Gastroesophageal sphincter (tissue), 3 donors: Measurements from ENCODE around the gene TBCD.

Experiments used
- EP300 ChIP-seq: sonication (generic); formaldehyde crosslinking; IDR thresholded peaks from one replicate; pipeline ENCODE4 v1.6.1; 2017; ENCODE audit warnings: antibody characterized with exemption, mild to moderate bottlenecking
- POLR2A ChIP-seq, 2 donors: fragments of 450-650 bp; IDR thresholded peaks; one replicate each; pipeline ENCODE4 v1.6.1; 2017; ENCODE audit warnings: antibody characterized with exemption in 2 of 2, mild to moderate bottlenecking in 2 of 2, moderate library complexity in 1 of 2
- POLR2AphosphoS5 ChIP-seq: sonication (generic); formaldehyde crosslinking; IDR thresholded peaks from one replicate; pipeline ENCODE4 v1.6.1; 2017; ENCODE audit warnings: antibody characterized with exemption
- TF ChIP-seq, protein P1 (sequence below), 4 experiments: fragments of 200-600 bp in 2 of 4; fragments of 450-650 bp in 2 of 4; sonication (generic) in 1 of 4; IDR thresholded peaks; one replicate each; pipeline ENCODE4 v1.5.1; 2017 to 2019; ENCODE audit warnings: antibody characterized with exemption in 4 of 4, mild to moderate bottlenecking in 2 of 4, moderate library complexity in 2 of 4

DNA sequence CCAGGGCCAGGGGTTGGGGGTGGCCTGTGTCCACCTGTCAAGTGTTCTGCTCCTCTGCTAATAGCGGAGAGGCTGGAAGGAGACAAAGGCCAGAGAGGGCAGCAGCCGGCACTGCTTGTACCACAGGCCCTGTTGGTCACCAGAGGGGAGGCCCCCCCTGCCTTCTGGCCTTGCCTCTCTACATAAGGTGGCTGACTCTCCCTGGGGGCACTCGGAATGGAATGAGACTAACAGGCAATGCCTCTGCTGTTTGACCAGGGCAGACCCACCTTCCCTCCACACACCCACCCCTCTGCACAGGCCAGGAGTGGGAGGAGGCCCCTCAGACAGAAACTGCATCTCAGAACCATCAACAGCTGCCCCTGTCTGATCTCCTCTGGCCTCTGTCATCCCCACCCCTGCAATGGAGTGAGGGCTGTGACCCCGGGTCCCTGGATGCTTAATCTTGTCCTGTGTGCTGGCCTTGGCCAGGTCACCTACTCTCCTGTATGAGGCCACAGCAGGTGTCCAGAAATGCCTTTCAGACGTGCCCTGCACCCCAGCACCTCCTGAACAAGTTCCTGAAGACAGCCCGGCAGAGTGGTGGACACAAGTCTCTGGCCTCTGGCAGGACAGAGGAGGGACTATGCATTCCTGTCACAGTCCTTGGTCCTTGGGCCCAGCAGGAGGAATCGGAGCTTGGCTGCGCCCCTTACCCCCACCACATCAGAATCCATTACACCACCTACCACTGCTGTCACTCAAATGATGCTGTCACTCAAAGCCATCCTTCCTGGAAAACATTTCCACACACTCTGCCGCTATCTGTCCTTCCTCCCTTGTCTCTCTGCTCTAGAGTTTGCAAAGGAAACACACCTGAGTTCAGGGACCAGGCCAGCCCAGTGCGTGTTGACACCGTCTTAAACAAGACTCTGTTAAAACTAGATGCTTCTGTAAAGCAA lies 195.5 kb downstream of the TBCD start:
- TF ChIP-seq, protein P1, sequence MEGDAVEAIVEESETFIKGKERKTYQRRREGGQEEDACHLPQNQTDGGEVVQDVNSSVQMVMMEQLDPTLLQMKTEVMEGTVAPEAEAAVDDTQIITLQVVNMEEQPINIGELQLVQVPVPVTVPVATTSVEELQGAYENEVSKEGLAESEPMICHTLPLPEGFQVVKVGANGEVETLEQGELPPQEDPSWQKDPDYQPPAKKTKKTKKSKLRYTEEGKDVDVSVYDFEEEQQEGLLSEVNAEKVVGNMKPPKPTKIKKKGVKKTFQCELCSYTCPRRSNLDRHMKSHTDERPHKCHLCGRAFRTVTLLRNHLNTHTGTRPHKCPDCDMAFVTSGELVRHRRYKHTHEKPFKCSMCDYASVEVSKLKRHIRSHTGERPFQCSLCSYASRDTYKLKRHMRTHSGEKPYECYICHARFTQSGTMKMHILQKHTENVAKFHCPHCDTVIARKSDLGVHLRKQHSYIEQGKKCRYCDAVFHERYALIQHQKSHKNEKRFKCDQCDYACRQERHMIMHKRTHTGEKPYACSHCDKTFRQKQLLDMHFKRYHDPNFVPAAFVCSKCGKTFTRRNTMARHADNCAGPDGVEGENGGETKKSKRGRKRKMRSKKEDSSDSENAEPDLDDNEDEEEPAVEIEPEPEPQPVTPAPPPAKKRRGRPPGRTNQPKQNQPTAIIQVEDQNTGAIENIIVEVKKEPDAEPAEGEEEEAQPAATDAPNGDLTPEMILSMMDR (IDR thresholded peaks at IDR 0.05) = no peak
- no peak for TF ChIP-seq EP300
- TF ChIP-seq POLR2AphosphoS5 = no peak
- TF ChIP-seq POLR2A (IDR thresholded peaks at IDR 0.05) = no peak
